GM21526 (cell line): ENCODE measurements around the gene PUM1.

Source experiments
- ATAC-seq: cut with Tn5 transposase; IDR thresholded peaks from one replicate; pipeline ENCODE4 v1.9.1; 2021; ENCODE audit warnings: moderate library complexity; ENCODE audit not compliant: unreplicated experiment, low FRiP score

Gene PUM1

DNA sequence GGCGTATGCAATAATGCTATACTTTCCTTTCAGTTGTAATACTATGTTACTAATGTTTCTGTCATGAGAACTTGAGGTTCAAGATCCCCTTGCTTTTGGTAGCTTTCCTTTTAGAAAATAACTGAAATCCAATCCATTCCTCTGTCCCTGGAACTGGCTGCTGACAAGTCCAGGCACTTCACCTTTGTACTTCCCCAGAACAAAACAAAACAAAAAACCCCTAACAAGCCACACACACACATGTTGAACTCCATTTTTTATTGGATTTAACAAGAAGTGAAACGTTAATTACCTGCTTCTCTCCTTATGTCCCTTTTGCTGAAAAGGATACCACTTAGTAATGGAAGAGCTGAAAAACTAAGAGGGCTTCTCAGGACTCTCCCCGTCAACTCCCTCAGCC, 130.9 kb downstream of the PUM1 start:
- no peak for ATAC-seq

DNA sequence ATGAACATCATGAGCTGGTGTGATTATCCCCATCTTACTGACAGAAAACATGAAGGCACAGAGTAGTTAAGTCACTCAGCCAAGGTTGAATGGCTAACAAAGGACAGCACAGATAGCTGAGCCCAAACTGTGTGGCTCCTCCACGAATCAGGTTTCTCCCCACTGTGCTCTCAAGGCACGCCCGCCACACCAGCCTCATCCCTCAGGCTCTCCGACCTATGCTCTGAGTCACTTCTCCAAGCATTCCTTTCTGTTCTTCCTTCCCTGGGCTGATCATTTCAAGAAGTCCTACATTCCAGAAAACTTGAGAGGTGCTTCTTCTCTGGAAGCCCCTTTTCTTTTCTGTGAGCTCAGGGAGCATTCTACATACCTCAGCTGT, 131.7 kb downstream of the PUM1 start:
- ATAC-seq, result no peak

DNA sequence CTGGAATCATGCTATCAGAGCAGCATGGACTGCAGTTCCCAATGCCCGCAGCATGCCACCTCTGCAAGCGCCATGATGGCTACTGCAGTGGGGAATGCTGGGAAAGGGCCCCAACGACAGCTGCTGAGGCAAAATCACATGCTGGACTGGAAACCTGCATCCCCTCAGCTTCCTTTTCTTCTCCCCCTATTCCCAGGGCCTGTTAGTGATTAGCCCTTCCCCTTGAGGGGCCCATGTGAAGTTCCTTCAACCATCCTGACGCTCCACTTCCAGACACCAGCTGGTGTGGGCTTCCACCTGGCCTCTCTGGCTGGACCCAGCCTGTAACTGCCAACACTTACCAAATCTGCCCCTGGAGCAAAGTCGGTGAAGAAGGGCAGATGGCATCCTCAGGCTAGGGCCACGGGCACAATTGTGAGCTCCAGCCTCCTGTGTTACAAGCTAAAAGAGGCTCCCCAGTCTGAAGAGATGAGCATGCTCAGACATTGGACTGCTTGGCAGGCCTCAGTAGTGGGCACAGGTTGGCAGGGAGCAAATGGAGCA, 134.8 kb downstream of the PUM1 start:
- ATAC-seq, result no peak

DNA sequence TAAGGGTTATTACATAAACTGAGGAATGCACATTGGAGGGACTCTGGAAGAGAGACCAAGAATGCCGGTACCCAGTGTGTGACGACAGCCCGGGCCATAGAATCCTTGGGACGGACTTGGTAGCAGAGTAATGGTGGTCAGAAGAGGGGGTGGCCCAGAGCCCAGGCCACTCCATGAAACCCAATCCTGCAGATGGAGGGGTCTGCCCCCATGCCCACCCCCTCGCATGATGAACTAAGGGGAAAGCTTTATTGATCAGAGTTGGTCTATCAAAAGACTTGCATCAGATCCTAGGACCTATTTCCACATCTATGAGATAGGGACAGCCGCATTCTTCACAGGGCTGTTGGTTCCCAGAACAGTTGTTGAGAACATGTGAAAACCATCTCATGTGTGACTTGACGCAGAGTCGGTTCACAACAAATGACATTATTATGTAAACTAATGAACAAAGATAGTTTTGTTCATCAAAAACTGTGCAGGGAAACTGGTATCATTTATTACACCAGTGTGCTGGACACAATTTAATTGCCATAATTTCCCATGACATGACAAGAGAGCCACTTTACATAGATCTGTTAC, 135.5 kb downstream of the PUM1 start:
- ATAC-seq, result no peak

DNA sequence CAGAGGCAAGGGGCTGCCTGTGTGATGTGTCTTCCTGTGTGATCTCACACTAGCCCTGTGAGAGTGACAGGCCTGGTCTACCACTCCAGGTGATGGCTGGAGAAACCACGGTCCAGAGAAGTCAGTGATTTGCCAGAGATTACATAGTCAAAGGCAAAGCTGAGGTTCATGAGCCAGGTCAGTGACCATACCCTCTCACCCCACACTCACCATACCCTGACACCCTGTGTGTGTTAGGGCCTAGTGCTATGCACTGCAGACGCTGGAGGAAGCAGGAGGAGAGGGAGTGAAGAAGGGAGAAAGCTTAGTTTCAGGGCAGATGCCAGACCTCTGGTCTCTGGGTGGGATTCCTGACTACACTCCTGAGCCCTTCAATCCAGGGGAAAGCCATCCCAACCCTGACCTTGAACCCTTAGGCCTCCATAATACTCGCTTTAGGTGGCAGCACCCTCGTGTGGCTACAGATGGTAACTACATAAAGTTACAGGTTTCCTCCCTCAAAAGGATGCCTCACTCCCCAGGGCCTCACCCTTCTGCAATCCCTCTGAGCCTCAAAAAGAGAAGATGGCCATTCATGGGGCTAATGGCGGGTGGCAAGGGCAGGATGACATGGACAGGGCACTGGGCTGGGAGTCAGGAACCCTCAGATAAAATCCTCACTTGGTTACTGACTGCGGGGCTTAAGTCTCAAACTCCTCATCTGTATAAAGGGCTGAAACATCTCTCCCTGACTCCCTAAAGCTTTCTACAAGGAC, 136.2 kb downstream of the PUM1 start:
- no peak for ATAC-seq

DNA sequence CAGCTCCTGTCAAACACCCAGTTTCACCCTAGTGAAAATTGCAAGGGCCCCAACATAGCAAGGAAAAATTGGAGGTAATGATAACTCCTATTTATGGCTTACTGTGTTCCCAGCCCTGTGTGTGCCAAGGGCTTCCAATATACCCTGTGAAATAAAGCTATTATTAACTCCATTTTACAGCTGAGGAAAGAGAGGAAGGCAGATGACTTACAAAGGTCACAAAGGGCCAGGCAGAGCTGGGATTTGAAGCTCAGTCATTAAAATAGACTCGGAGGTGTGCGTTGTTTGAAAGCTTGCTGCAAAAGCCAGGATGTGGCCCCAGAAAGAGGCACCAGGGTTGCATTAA, 136.8 kb downstream of the PUM1 start:
- no peak for ATAC-seq

DNA sequence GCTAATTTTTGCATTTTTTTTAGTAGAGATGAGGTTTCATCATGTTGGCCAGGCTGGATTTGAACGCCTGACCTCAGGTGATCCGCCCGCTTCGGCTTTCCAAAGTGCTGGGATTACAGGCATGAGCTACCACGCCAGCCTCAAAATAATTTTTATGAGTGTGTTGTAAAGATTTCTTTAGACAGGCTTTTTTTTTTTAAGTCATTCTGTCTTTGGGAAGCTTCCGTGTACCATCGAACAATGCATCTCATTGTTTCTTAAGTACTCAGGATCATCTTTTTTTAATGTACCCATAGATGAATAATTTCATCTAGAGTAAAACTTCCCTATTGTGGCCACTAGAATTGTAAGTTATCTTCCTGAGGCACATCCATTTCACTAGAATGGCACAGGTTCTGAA, 137.3 kb downstream of the PUM1 start:
- no peak for ATAC-seq

DNA sequence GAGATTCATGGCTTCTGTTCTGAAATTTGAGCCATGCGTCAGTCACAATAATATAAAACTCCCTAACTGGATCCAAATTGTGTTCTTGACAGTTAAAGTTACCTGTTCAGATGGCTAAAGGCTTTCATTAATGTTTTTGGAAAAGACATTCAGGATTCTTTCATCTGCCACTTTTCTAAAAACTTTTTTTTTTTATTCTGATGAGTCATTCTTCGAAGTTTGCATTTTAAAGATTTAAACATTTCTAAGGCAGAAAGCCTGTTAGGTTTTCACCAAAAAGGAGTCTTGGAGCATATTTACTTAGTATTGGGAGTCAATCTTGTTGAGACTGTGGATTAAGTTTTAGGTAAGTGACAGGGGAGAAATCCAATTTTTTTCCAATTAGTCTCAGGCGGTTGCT, 138.1 kb downstream of the PUM1 start:
- ATAC-seq, result no peak

DNA sequence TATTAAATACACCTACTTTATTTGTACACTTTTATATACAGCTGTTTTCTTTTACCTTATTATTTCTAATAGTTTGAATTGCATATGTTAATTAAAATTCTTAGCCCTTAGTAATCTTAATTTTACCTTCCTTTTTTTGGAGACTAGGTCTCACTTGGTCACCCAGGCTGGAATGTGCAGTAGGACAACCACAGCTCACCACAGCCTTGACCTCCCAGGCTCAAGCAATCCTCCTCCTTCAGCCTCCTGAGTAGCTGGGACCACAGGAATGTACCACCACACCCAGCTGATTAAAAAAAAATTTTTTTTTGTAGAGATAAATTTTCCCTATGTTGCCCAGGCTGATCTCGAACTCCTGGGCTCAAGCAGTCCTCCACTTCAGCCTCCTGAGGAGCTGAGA, 141.9 kb downstream of the PUM1 start:
- no peak for ATAC-seq

DNA sequence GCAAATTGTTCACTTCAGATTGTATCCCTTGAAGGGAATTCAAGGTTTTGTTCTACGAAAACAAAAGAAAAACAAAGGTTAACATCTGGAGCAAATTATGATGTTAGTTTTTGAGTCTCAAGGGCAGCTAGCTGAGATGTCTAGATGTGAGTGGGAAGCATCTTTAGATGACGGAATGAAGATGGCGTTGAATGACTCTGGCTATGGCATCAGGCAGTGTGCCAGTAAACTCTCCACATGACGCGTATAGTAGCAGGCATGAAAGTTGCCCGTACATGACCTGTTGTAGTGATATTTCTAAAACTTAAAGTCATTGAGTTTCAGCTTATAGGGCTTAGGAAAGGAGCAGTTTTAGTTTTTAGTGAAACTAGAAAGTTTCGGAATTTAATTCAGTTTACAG, 144.7 kb downstream of the PUM1 start:
- ATAC-seq, result no peak

DNA sequence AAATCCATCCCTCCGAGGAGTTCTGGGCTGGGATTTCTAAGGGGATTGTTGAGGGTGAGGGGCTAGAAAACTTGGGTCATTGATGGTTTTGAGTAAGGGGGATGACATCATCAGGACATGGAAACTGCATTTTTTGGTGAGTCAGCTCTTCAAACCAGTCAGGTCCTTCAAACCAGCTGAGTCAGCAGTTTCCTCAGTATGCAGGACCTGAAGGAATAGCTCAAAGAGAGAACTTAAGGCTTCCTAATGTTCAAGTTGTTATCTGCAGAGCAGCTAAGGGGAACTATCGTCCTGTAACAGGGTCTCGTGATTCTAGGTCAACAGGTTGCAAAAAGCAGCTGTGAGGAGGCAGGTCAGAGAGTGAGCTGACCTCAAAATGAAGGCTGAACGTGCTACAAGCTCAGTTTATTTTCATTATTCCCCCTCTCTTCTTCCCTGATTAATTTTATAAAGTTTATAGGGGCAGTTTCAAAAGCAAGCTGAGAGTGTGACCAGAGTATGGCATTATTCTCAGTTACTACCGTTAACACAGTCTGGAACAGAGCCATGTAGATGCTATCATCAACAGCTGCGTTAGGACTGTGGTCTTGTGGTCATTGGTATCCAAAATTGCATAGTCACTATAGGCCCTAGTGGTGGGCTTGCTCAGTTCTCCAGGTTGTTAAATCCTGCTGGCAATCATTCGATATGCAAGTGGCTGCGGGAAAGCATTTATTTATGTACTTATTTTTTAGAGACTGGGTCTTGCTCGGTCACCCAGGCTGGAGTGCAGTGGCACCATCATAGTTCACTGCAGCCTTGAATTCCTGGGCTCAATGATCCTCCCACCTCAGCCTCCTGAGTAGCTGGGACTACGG, 146.3 kb downstream of the PUM1 start:
- ATAC-seq, result no peak

DNA sequence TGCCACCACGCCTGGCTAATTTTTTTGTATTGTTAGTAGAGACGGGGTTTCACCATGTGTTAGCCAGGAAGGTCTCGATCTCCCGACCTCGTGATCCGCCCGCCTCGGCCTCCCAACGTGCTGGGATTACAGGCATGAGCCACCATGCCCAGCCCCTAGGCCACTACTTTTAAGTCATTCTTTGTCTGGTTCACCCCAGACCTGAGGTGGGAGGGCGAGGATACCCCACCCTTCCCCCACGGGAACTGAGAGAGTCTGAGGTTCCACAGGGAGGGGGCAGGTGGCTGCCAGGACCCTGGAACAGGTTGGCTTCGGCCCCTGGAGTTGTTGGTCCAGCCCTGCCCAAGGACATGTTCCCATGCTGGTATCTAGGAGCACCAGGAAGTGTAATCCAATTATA, 149.2 kb downstream of the PUM1 start:
- ATAC-seq, result no peak

DNA sequence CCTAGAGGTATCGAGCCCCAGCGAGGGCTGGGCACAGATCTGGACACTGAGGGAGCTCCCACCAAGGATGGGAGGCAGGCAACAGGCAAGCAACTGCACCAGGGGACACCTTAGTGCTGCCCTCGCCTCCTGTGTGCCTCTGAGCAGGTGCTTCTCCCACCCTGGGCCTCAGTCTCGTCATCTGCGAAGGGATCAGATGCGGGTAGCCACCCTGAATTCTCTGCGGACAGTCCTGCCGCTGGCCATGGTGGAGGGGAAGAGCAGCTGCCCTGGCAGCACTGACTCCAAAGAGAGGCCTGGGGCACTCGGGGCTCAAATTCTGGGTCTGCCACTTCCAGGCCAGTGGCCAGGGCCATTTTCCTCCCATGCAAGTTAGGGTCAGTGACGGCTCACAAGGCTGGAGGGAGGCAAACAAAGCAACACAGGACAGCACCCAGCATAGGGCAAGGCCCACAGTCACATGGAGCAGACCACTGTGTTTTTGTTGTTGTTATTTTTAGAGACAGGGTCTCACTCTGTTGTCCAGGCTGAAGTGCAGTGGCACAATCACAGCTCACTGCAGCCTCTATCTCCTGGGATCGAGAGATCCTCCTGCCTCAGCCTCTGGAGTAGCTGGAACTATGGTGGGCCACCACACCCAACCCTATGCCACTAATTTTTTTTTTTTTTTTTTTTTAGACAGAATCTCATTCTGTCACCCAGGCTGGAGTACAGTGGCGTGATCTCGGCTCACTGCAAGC, 149.9 kb downstream of the PUM1 start:
- no peak for ATAC-seq

DNA sequence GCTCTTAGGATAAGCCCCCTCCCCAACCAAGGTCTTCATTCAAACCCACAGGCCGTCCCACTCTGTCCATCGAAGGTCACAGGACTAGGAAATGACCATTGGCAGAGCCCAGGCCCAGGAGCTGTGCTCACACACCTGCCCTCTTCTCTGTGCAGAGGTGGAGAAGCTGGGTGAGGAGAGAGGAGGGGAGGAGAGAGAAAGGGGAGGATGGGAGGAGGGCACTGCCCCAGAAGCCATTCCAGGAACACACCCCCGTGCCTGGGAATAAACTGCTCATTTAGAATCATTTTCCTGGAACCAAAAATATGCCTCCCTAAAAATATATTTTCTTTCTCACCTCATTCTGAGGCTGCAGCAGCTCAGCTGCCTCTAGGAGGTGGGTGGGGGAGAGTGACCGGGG, 150.6 kb downstream of the PUM1 start:
- no peak for ATAC-seq

DNA sequence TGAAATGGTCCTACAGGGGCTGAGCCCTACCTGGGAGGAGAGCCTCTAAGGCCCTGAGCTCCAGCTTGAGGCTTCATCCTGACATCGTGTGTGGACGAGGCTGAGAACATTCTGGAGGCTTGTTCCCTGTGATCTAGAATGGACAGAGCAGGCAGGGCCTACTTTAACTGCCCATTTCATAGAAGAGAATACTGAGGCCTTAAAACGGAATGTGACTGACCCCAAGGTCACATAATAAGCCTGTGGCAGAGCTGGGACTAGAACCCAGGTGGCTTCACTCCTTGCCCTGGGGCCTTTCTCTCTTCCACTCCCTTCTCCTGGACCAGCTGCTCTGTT, 151.0 kb downstream of the PUM1 start:
- ATAC-seq, result no peak

DNA sequence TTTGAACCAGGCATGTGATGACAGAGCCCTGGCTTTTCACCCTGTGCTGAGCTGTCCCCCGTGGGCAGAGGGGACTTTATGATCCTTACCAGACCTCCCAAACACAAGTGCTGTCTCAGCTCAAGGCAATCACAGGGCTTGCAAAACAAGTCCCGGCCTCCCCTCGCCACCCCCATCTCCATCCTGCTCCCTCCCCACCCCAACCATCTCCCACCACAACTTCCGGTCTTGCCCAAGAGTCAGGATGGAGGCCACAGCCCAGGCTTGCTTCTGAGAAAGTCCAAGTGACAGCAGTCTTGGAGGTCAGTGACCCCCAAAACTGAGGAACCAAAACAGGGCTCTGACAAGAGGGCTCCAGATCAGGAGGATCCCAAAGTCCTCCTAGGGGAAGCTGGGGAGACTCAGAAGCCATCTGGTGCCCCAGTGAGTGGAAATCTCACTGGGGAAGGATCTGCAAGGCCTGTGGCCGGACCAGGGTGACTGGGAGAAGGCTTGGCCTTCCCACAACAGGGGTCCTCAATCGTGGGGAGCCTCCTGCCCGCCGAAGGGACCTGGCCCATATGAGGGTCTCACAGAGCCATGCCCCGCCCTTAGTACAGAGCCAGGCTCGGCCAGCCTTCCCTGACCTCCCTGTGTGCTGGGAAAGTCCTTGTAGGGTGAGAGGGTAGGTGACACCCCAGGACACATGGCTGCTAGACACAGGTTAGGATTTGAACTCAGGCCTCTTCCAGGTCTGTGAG, 152.4 kb downstream of the PUM1 start:
- ATAC-seq, result no peak

DNA sequence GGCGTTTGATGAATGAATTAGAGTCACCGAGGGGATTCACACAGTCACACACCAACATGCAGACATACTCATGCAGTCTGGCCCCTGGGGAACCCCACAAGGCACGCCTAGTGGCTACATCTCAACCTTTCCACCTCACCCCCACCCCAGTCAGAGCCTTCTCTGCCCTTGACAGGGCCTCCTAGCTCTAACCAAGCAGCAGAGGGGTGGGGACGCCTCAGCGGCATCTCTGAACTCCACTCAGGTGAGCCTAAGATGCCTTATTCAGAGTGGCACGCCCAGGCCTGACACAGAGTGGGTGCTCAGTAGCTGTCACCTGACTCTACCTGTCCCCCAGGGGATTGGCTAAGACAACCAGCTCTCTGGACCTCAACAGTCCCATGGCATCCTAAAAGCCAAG, 153.3 kb downstream of the PUM1 start:
- ATAC-seq, result no peak

DNA sequence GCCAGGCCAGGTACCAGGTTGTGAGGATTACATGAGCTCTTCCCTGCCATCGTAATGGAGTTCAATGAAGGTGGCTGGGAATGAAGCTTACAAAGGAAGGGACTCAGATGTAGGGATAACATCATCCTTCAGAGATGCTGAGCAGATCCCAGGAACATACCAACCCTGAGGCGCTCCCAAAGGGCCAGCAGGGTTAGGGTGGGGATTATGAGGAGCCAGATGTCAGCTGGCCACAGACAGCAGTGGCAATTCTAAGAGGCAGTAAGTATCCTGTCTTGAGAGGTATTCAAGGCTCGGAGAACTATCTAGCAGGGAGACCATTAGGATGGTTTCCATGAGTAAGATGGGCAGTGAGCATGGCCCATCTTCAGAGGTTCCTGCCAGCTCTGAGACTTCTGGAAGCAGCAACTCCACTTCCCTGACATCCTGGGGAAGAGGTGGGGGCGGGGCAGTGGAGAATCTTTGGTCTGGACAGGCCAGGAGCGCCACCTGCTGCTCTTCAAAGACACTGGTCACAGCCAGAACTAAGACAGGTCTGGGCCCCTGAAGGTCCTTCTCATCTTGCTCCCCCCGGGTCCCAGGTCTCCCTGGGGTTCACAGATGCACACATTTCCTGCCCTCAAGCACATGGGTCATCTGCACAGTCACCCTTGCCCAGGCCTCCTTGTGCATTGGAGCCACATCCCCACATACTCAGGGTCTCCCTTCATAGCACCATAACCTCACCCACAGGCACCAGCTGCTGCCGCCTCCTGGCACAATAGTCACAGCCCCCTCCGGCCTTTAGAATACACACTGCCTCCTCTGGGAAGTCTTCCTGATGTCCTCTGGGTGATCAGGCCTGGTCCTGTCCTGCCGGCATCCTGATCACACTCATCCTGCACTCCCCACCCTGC, 154.2 kb downstream of the PUM1 start:
- ATAC-seq, result no peak

DNA sequence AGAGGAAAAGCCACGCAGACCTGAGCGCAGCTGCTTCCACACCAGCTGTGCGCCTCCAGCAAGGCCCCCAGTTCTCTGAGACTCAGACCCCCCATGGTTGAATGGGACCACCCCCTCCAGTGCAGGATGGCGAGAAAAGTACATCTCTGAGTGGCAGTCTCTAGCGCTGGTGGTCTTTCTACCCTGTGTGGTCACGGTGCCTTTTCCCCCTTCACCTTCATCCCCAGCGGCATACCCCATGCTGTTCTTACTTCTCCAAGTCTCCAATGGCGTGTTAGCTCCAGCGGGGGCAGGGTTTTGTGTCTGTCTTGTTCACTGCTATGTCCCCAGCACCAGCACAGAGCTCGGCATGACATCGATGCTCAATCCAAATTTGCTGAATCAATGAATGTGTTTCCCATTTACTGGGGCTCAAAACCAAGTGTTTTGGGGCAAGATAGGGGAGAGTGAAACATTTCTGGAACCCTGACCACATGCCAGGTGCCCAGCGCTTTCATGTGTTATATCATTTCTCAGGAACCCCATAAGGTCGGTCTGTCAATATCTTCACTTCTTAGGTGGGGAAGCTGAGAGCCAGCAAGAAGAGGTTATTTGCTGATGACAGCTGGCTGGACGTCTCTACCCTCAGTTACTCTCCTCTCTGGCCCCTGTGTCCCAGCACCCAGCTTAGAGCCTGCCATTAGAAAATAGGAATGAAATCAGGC, 156.0 kb downstream of the PUM1 start:
- no peak for ATAC-seq
